CD4-positive, alpha-beta T cell (primary cell): ENCODE results near the gene CLIC4. TPM values are rescaled to one million over a fixed set of nuclear protein-coding genes. Genes with fewer than 3 reads are reported as not detected.
"Not testable (repeated sequence)": the region's sequence is repeated elsewhere in the genome, so short reads cannot be mapped to it uniquely, and the experiment has no call there.

Source experiments
- ATAC-seq: fragments of 200-7000 bp; cut with Tn5 transposase; one replicate; pipeline ENCODE4 v1.10.0; 2022; ENCODE audit warnings: mild to moderate bottlenecking; ENCODE audit not compliant: poor library complexity
- CTCF ChIA-PET: fragments of 350-600 bp; sonication (Branson Sonifier 250); formaldehyde crosslinking; loops from one replicate; lab custom pipeline; 2021; ENCODE audit warnings: antibody characterized with exemption, inconsistent platforms; lab: Charles Lee
- POLR2A ChIA-PET: fragments of 350-600 bp; sonication (Branson Sonifier 250); formaldehyde crosslinking; loops from one replicate; lab custom pipeline; 2021; ENCODE audit warnings: antibody characterized with exemption, inconsistent platforms; lab: Charles Lee
- DNase-seq, 14 experiments: peaks; one replicate each; pipeline ENCODE4 v3.0.0-alpha.2; 2013 to 2020; ENCODE audit warnings: mixed read lengths in 2 of 14
- H3K27ac ChIP-seq, 2 donors: one replicate each; pipeline versions ENCODE4 v1.5.1 to v1.7.0; 2013; ENCODE audit warnings: low read length in 2 of 2, low read depth in 1 of 2, mild to moderate bottlenecking in 1 of 2
- H3K27me3 ChIP-seq, 2 experiments: 1 replicate in 1 of 2; 2 replicates in 1 of 2; pipeline versions ENCODE4 v1.6.1 to v1.7.0; 2013; ENCODE audit warnings: low read length in 2 of 2, control low read depth in 1 of 2, mild to moderate bottlenecking in 1 of 2, moderate library complexity in 1 of 2; ENCODE audit not compliant: insufficient read depth in 2 of 2, control insufficient read depth in 1 of 2
- H3K36me3 ChIP-seq: one replicate; pipeline ENCODE4 v1.6.1; 2013; ENCODE audit warnings: low read length, control low read depth; ENCODE audit not compliant: insufficient read depth
- H3K4me1 ChIP-seq: one replicate; pipeline ENCODE4 v1.6.1; 2013; ENCODE audit warnings: low read length, control low read depth; ENCODE audit not compliant: insufficient read depth
- H3K4me3 ChIP-seq: one replicate; pipeline ENCODE4 v1.5.1; 2013; ENCODE audit warnings: mild to moderate bottlenecking, low read length, moderate library complexity
- H3K9me3 ChIP-seq, 2 experiments: 1 replicate in 1 of 2; 2 replicates in 1 of 2; pipeline versions ENCODE4 v1.6.1 to v1.7.0; 2013; ENCODE audit warnings: low read length in 2 of 2, mild to moderate bottlenecking in 2 of 2, control low read depth in 1 of 2, moderate library complexity in 1 of 2; ENCODE audit not compliant: control insufficient read depth in 1 of 2, insufficient read depth in 1 of 2
- H3K27ac Mint-ChIP-seq: one replicate; pipeline ENCODE4 v1.8.0; 2020; ENCODE audit warnings: mixed read lengths
- H3K27me3 Mint-ChIP-seq: one replicate; pipeline ENCODE4 v1.8.0; 2021; ENCODE audit warnings: mixed read lengths
- H3K36me3 Mint-ChIP-seq: one replicate; pipeline ENCODE4 v1.8.0; 2021; ENCODE audit warnings: low read depth, mixed read lengths
- H3K4me1 Mint-ChIP-seq: one replicate; pipeline ENCODE4 v1.8.0; 2021; ENCODE audit warnings: low read depth, mixed read lengths
- H3K4me3 Mint-ChIP-seq: one replicate; pipeline ENCODE4 v1.8.0; 2020; ENCODE audit warnings: mild to moderate bottlenecking, mixed read lengths
- H3K9me3 Mint-ChIP-seq: one replicate; pipeline ENCODE4 v1.8.0; 2020; ENCODE audit warnings: mixed read lengths
- CTCF ChIP-seq: fragments of 200-600 bp; IDR thresholded peaks from one replicate; pipeline ENCODE4 v1.8.0; 2022; ENCODE audit warnings: antibody characterized with exemption, mild to moderate bottlenecking
- intact Hi-C, 2 experiments: fragments of 100-400 bp; cut with DNase I in 1 of 2; cut with micrococcal nuclease in 1 of 2; formaldehyde crosslinking; loops; one replicate each; pipeline versions ENCODE4 v1.15.1 to v1.9.0; 2023 to 2025; cut with DNase I, micrococcal nuclease
- total RNA-seq, 174 experiments: library from RNA in 2 of 174; stranded (reverse) in 2 of 174; gene quantifications; one replicate each; pipeline ENCODE4 v1.2.3 and lab custom pipeline; 2021 to 2026

CLIC4 gene
- total RNA-seq, 2 experiments from 2014 or later: 1.1 to 1.3 TPM

DNA sequence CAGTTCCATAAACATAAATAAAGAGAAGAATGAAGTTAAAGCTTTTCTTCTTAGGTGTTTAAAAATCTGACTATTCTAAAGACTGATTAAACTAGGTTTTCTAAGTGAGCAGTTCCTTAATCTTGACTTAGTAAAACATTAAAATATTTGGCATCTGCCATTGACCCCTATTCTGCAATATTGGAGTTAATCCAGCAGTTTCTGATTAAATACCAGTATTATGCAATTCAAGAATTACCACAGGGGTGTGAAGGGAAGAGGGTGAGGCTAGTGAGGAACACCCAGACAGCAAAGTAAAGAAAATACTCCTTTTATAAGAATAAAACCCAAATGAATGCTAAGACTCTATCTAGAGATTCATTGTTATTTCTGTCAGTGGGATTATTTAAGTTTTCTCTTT is 40.9 kb downstream of the CLIC4 start:
- CTCF ChIA-PET: interaction anchor here (0.6 kb wide), 1 partner anchor 20 kb away, joined by 4 read pairs; no protein-coding TSS in a partner anchor

GRCh38 chr1:24790490-24790889 is 45.2 kb downstream of the CLIC4 start:
- ChIA-PET POLR2A (no interaction called here), CTCF (no interaction called here)
- H3K4me3 ChIP-seq: no peak overlapping the region
- no peaks in the 10 kb centered on the region for H3K4me1 Mint-ChIP-seq
- no peak overlapping the region for H3K27ac Mint-ChIP-seq
- intact Hi-C loops: no loop called here
- H3K4me3 Mint-ChIP-seq: no peak overlapping the region
- H3K36me3 ChIP-seq: no peaks in the 10 kb centered on the region
- no peaks in the 10 kb centered on the region for H3K9me3 ChIP-seq
- H3K4me1 ChIP-seq: no peaks in the 10 kb centered on the region
- H3K27me3 ChIP-seq: no peaks in the 10 kb centered on the region
- H3K36me3 Mint-ChIP-seq: no peaks in the 10 kb centered on the region
- no peak for TF ChIP-seq CTCF
- no peaks in the 10 kb centered on the region for H3K27me3 Mint-ChIP-seq
- ATAC-seq: no peak
- H3K27ac ChIP-seq: no peak overlapping the region
- DNase-seq: no peak
- no peaks in the 10 kb centered on the region for H3K9me3 Mint-ChIP-seq

More for the DNA sequence above, 40.9 kb downstream of the CLIC4 start:
- no peak overlapping the region for H3K4me3 ChIP-seq
- no peaks in the 10 kb centered on the region for H3K4me1 Mint-ChIP-seq
- H3K36me3 Mint-ChIP-seq: no peaks in the 10 kb centered on the region
- ATAC-seq (no peak), DNase-seq (peak in 2 of 14 experiments; percentile 15 to 23)
- no peak overlapping the region for H3K27ac Mint-ChIP-seq
- H3K27me3 Mint-ChIP-seq: no peaks in the 10 kb centered on the region
- H3K9me3 ChIP-seq: no peaks in the 10 kb centered on the region
- POLR2A ChIA-PET: no interaction called here
- H3K27me3 ChIP-seq: no peaks in the 10 kb centered on the region
- no peak overlapping the region for H3K4me3 Mint-ChIP-seq
- H3K27ac ChIP-seq: no peak overlapping the region
- no peaks in the 10 kb centered on the region for H3K9me3 Mint-ChIP-seq
- H3K4me1 ChIP-seq: no peaks in the 10 kb centered on the region
- TF ChIP-seq CTCF: no peak
- H3K36me3 ChIP-seq: no peaks in the 10 kb centered on the region
- intact Hi-C loops: no loop called here

GRCh38 chr1:24793447-24794129 is 48.3 kb downstream of the CLIC4 start:
- Mint-ChIP-seq H3K9me3 (no peaks in the 10 kb centered on the region), H3K27ac (no peak overlapping the region)
- POLR2A ChIA-PET: no interaction called here

GRCh38 chr1:24794130-24794502 is 48.9 kb downstream of the CLIC4 start:
- POLR2A ChIA-PET: not testable (repeated sequence)

More at GRCh38 chr1:24793447-24794129, 48.3 kb downstream of the CLIC4 start:
- no peak overlapping the region for H3K4me3 ChIP-seq
- CTCF ChIA-PET: interaction anchor here (0.7 kb wide), 1 partner anchor 1968 kb away, joined by 4 read pairs; no protein-coding TSS in a partner anchor
- H3K36me3 ChIP-seq: no peaks in the 10 kb centered on the region
- no peak for ATAC-seq
- H3K27ac ChIP-seq: no peak overlapping the region
- intact Hi-C loops: no loop called here
- DNase-seq: no peak
- H3K4me3 Mint-ChIP-seq: no peak overlapping the region
- H3K4me1 Mint-ChIP-seq: no peaks in the 10 kb centered on the region
- no peaks in the 10 kb centered on the region for H3K27me3 Mint-ChIP-seq
- H3K9me3 ChIP-seq: peaks cover 0 to 3% of the 10 kb centered on the region in 2 experiments
- no peaks in the 10 kb centered on the region for H3K4me1 ChIP-seq
- no peaks in the 10 kb centered on the region for H3K27me3 ChIP-seq
- no peaks in the 10 kb centered on the region for H3K36me3 Mint-ChIP-seq
- no peak for TF ChIP-seq CTCF

More at GRCh38 chr1:24794130-24794502, 48.9 kb downstream of the CLIC4 start:
- CTCF ChIA-PET: interaction anchor here (0.7 kb wide), 1 partner anchor 1968 kb away, joined by 4 read pairs; no protein-coding TSS in a partner anchor
- H3K27me3 Mint-ChIP-seq, H3K4me1 ChIP-seq, H3K27ac Mint-ChIP-seq, H3K9me3 ChIP-seq, H3K27me3 ChIP-seq, intact Hi-C loops, H3K4me1 Mint-ChIP-seq, ATAC-seq, H3K36me3 ChIP-seq, H3K4me3 Mint-ChIP-seq, H3K4me3 ChIP-seq, H3K9me3 Mint-ChIP-seq, H3K36me3 Mint-ChIP-seq, DNase-seq, H3K27ac ChIP-seq: not testable (repeated sequence)
